Mucosa of descending colon (tissue), 3 donors: ENCODE data around the gene HOXA6. TPM values are rescaled to one million over a fixed set of nuclear protein-coding genes. Genes with fewer than 3 reads are reported as not detected.
A peak's percentile ranks its signal among the peaks of the same experiment; 100 is the strongest.

ENCODE experiments used
- ATAC-seq: fragments of 200-7000 bp; cut with Tn5 transposase; one replicate; pipeline ENCODE4 v1.9.1; 2020; ENCODE audit warnings: mild to moderate bottlenecking, moderate library complexity
- DNase-seq, 3 donors: peaks; one replicate each; pipeline ENCODE4 v3.0.0-alpha.2; 2020
- H3K36me3 ChIP-seq: fragments of 200-600 bp; one replicate; pipeline ENCODE4 v1.8.0; 2021; ENCODE audit warnings: low read depth, mild to moderate bottlenecking
- H3K4me1 ChIP-seq: fragments of 200-600 bp; one replicate; pipeline ENCODE4 v1.8.0; 2021; ENCODE audit warnings: low read depth, mild to moderate bottlenecking
- H3K4me3 ChIP-seq: fragments of 200-600 bp; one replicate; pipeline ENCODE4 v1.8.0; 2021; ENCODE audit warnings: mild to moderate bottlenecking
- H3K9me3 ChIP-seq: fragments of 200-600 bp; one replicate; pipeline ENCODE4 v1.8.0; 2021; ENCODE audit warnings: mild to moderate bottlenecking
- intact Hi-C, 2 donors: fragments of 100-400 bp; cut with DNase I in 1 of 2; cut with micrococcal nuclease in 1 of 2; formaldehyde crosslinking; loops; one replicate each; pipeline versions ENCODE4 v1.11.0 to v1.11.1; 2022; cut with DNase I, micrococcal nuclease
- total RNA-seq, 3 donors: library from RNA; stranded (reverse); fragmentation: NEBNext Ultra II Directional in 2 of 3; extraction: Animal tissue kit (Norgen Biotek cat#: 25700) in 2 of 3; gene quantifications; one replicate each; pipeline versions ENCODE4 v1.2.1 to v1.2.4, GENCODE V29; 2021 to 2023
- TF ChIP-seq, protein P1 (sequence below): fragments of 200-600 bp; IDR thresholded peaks from one replicate; pipeline ENCODE4 v1.8.0; 2022; ENCODE audit warnings: antibody characterized with exemption, mild to moderate bottlenecking
- donor health status: DM: no; HTN: no; CAD: no; lungs with moderate emphysema.
- donor health status: DM: no; HTN: no; CAD: no.
- donor health status: DM: no; HTN: yes; CAD: no.

Gene HOXA6
- total RNA-seq, 3 donors from 2014 or later = 20.2 to 39.5 (median 20.5) TPM

- H3K4me1 ChIP-seq = peaks cover 40% of the 10 kb centered on the region
- H3K9me3 ChIP-seq = no peaks in the 10 kb centered on the region
- intact Hi-C loops = loop anchor here in 1 of 2 donors (10.0 kb wide), 2 partner anchors 732 to 832 kb away; no protein-coding TSS in a partner anchor
These were observed 45.2 kb upstream of the HOXA6 start for GRCh38 chr7:27192546-27193334.

DNA sequence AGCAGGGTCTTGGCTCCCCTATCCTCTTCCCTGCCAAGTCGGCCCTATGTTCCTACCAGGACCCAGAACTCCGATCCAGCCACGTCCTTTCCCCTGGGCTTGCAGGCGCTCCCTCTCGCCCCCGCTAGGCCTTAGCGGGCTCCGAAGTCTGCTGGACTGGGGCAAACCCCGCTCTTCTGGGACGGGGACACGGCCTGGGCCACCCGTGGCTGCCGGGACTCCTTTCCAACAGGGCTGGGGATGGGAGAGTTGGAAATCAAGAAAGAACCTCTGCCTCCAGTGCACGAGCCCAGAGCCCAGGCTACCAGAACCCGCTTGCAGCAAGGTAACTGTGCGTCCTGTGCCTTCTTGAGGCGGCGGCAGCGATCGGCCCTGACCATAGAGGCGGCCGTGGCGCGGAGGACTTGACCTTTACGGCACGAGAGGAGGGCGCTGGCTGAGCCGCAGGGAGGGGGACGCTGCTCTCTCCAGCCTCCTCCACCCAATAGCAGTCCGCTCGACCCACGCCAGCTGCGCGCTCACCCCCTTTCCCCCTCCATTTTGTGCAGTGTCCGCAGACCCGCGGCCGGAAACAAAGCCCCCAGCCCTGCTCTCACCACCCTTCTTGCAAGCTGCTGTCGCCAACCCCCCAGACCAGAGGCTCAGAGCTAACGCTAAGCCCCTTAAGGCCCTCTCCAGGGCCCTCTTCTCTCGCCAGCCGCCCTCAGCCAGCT lies 44.4 kb upstream of the HOXA6 start:
- peak; percentile 37 for ATAC-seq
- H3K9me3 ChIP-seq = no peaks in the 10 kb centered on the region
- TF ChIP-seq, protein P1, sequence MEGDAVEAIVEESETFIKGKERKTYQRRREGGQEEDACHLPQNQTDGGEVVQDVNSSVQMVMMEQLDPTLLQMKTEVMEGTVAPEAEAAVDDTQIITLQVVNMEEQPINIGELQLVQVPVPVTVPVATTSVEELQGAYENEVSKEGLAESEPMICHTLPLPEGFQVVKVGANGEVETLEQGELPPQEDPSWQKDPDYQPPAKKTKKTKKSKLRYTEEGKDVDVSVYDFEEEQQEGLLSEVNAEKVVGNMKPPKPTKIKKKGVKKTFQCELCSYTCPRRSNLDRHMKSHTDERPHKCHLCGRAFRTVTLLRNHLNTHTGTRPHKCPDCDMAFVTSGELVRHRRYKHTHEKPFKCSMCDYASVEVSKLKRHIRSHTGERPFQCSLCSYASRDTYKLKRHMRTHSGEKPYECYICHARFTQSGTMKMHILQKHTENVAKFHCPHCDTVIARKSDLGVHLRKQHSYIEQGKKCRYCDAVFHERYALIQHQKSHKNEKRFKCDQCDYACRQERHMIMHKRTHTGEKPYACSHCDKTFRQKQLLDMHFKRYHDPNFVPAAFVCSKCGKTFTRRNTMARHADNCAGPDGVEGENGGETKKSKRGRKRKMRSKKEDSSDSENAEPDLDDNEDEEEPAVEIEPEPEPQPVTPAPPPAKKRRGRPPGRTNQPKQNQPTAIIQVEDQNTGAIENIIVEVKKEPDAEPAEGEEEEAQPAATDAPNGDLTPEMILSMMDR = no peak
- peak; percentile 71 to 79 (median 78) for DNase-seq
- peak overlapping the region; percentile 17 for H3K4me3 ChIP-seq
- peaks cover 40% of the 10 kb centered on the region for H3K4me1 ChIP-seq
- H3K36me3 ChIP-seq = no peaks in the 10 kb centered on the region
- intact Hi-C loops = loop anchor here in 1 of 2 donors (10.0 kb wide), 2 partner anchors 733 to 833 kb away; no protein-coding TSS in a partner anchor

More at GRCh38 chr7:27192546-27193334, 45.2 kb upstream of the HOXA6 start:
- H3K4me3 ChIP-seq = peak overlapping the region; percentile 17
- ATAC-seq (peak; percentile 6), DNase-seq (peak in 2 of 3 donors; percentile 55 to 71)
- TF ChIP-seq, protein P1 = no peak
- H3K36me3 ChIP-seq = no peaks in the 10 kb centered on the region

DNA sequence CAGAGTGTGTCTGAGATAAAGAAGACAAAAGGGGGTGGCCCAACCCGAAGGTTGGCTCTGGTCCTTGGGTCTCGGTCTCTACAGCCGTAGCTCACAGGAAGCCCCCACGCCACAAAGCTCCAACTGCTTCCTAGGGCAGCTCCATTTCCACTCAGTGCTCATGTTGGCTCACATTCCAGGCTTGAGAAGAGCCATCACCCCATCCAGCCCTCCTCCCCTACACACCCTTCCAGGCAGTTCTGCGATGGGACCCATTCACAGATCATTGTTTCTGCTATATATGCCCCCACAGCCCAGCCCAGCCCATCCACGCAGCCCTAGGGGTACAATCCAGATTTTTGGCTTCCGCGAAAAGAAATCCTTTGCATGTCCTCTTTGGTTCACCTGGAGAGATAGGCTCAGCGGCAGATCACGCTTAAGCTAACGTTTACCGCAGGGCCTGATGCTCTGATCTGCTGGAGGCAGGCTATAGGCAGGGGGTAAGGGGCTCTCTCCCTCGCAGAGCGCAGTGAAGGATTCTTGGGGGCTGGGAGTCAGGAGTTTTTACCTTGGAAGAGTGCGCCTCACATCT lies 43.7 kb upstream of the HOXA6 start:
- peaks cover 40% of the 10 kb centered on the region for H3K4me1 ChIP-seq
- TF ChIP-seq, protein P1 = no peak
- intact Hi-C loops = loop anchor here in 1 of 2 donors (10.0 kb wide), 2 partner anchors 734 to 834 kb away; no protein-coding TSS in a partner anchor
- H3K9me3 ChIP-seq = no peaks in the 10 kb centered on the region
- no peaks in the 10 kb centered on the region for H3K36me3 ChIP-seq
- no peak overlapping the region for H3K4me3 ChIP-seq
- ATAC-seq = no peak
- DNase-seq = peak; percentile 33 to 54 (median 39)

DNA sequence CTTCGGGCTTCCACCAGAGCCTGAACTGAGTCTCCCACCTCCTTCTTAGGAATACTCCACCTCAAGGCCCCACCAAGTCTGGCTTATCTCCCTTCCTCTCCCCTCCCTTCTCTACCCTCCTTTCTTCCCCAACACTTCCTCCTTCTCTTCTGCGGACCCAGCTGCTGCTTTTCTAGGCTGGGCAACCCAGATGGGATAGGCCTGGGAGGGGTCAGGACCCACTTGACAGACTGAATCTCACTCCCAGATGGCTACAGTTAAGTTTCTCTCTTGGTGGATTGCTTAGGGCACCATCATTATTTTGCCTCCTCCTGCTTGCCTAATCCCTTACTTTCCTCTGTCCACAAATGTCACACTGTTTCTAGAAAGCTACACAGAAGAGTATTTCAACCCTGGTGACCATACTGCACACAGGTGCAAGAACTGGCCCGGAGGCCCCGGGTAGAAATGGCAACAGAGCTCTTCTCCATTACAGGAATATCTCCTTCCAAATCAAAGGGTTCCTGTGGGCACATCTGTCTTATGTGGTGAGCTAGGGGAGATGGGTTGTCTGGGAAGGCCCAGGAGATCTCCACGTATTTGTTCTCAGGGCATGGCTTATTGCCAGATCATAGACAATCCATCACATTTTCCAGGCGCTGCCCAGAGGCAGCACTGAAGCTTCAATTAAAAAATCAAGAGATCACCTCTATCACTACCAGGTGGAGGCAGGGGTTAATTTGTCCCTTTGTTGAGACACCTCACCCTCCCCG lies 42.6 kb upstream of the HOXA6 start:
- no peak overlapping the region for H3K4me3 ChIP-seq
- TF ChIP-seq, protein P1 = no peak
- peaks cover 49% of the 10 kb centered on the region for H3K4me1 ChIP-seq
- no peaks in the 10 kb centered on the region for H3K9me3 ChIP-seq
- intact Hi-C loops = loop anchor here in 1 of 2 donors (10.0 kb wide), 2 partner anchors 735 to 835 kb away; no protein-coding TSS in a partner anchor
- H3K36me3 ChIP-seq = no peaks in the 10 kb centered on the region
- ATAC-seq (peak; percentile 18), DNase-seq (peak; percentile 26 to 61 (median 55))
